GM12878 (cell line): Measurements from ENCODE around the gene YRDC. TPM values are rescaled to one million over a fixed set of nuclear protein-coding genes. Genes with fewer than 3 reads are reported as not detected.

Experiments
- ATAC-seq: fragments of 200-7000 bp; cut with Tn5 transposase; 3 replicates; pipeline ENCODE4 v1.9.1; 2020; ENCODE audit warnings: mild to moderate bottlenecking, moderate library complexity
- BruUV-seq: library from RNA; stranded (reverse); fragments of 400-500 nt; replicated peaks from 2 replicates; lab custom pipeline; 2021; lab: Mats Ljungman, UMichigan
- CTCF ChIA-PET: fragments of 300-600 bp; sonication (Branson Sonifier 250); formaldehyde crosslinking; extraction: SDS; loops from one replicate; lab custom pipeline; 2021; ENCODE audit warnings: inconsistent platforms; lab: Yijun Ruan, JAX
- POLR2A ChIA-PET: fragments of 350-600 bp; formaldehyde crosslinking; extraction: SDS; loops from one replicate; lab custom pipeline; 2021; ENCODE audit warnings: inconsistent platforms; lab: Charles Lee
- RAD21 ChIA-PET: fragments of 300-600 bp; sonication (Branson Sonifier 250); formaldehyde crosslinking; loops from one replicate; lab custom pipeline; 2023; ENCODE audit warnings: antibody characterized with exemption; ENCODE audit not compliant: unreplicated experiment; lab: Charles Lee
- SMC1A ChIA-PET: fragments of 300-600 bp; sonication (Branson Sonifier 250); formaldehyde crosslinking; loops from one replicate; lab custom pipeline; 2023; ENCODE audit not compliant: unreplicated experiment, uncharacterized antibody; lab: Charles Lee
- DNase-seq: peaks from one replicate; pipeline ENCODE4 v3.0.0-alpha.2; 2011; ENCODE audit warnings: low read depth, low spot score
- FAIRE-seq: peaks from 3 replicates; lab custom pipeline; 2011; peaks lifted over from hg19 to GRCh38; lab: Jason Lieb, UNC
- H2AFZ ChIP-seq: 2 replicates; pipeline ENCODE4 v1.6.0; 2011; ENCODE audit warnings: low read depth, low read length, control low read depth; ENCODE audit not compliant: control insufficient read depth
- H3K27ac ChIP-seq: 2 replicates; pipeline ENCODE4 v1.5.1; 2011; ENCODE audit warnings: control low read depth; ENCODE audit not compliant: control insufficient read depth, insufficient read depth
- H3K27me3 ChIP-seq, 2 experiments: replicated peaks in 1 of 2; 2 replicates each; pipeline versions ENCODE4 v1.6.0 to v1.6.1; 2011; ENCODE audit warnings: low read length in 1 of 2; ENCODE audit not compliant: control insufficient read depth in 2 of 2, insufficient read depth in 2 of 2
- H3K36me3 ChIP-seq, 2 experiments: 2 replicates each; pipeline ENCODE4 v1.5.1; 2011; ENCODE audit warnings: low read length in 1 of 2; ENCODE audit not compliant: control insufficient read depth in 2 of 2, insufficient read depth in 2 of 2
- H3K4me1 ChIP-seq: 2 replicates; pipeline ENCODE4 v1.6.1; 2011; ENCODE audit warnings: mild to moderate bottlenecking, low read length, moderate library complexity, mixed read lengths; ENCODE audit not compliant: control insufficient read depth, insufficient read depth
- H3K4me2 ChIP-seq: 2 replicates; pipeline ENCODE4 v1.6.0; 2011; ENCODE audit warnings: control low read depth; ENCODE audit not compliant: control insufficient read depth, insufficient read depth
- H3K4me3 ChIP-seq: fragments of 200-600 bp; sonication (generic); 2 replicates; pipeline ENCODE4 v1.5.1; 2016
- H3K79me2 ChIP-seq: 2 replicates; pipeline ENCODE4 v1.6.0; 2011; ENCODE audit warnings: low read length; ENCODE audit not compliant: control insufficient read depth, insufficient read depth
- H3K9ac ChIP-seq: 2 replicates; pipeline ENCODE4 v1.8.0; 2011; ENCODE audit warnings: low read length, control low read depth, mixed read lengths; ENCODE audit not compliant: control insufficient read depth, insufficient read depth
- H3K9me3 ChIP-seq: replicated peaks from 3 replicates; pipeline ENCODE4 v1.5.1; 2011; ENCODE audit warnings: mild to moderate bottlenecking, low read length; ENCODE audit not compliant: control insufficient read depth, insufficient read depth
- H4K20me1 ChIP-seq: 2 replicates; pipeline ENCODE4 v1.6.0; 2011; ENCODE audit not compliant: control insufficient read depth, insufficient read depth
- CREB1 ChIP-seq: IDR thresholded peaks from 2 replicates; pipeline ENCODE4 v1.6.1; 2012; ENCODE audit warnings: low read depth, mild to moderate bottlenecking, inconsistent platforms
- EGR1 ChIP-seq, 2 experiments: IDR thresholded peaks; 1 replicate in 1 of 2; 2 replicates in 1 of 2; pipeline ENCODE4 v1.6.1; 2011 to 2012; ENCODE audit warnings: low read depth in 2 of 2, low read length in 2 of 2, borderline replicate concordance in 1 of 2, mild to moderate bottlenecking in 1 of 2, moderate library complexity in 1 of 2
- ZNF592 ChIP-seq: fragments of 450-650 bp; IDR thresholded peaks from 2 replicates; pipeline ENCODE4 v1.6.1; 2017; ENCODE audit warnings: mild to moderate bottlenecking, moderate library complexity
- ZZZ3 ChIP-seq: IDR thresholded peaks from 2 replicates; pipeline ENCODE4 v1.6.1; 2011; ENCODE audit warnings: low read depth; ENCODE audit not compliant: control insufficient read depth, insufficient read length
- WGBS: methylation state at CpG from one replicate; pipeline ENCODE4 v1.1.6; 2016; ENCODE audit warnings: low lambda C conversion rate; ENCODE audit not compliant: insufficient replicate concordance, insufficient coverage; ENCODE audit errors: missing lambda C conversion rate; 5-methylcytosine and 5-hydroxymethylcytosine counted together
- in situ Hi-C: fragments of 300-500 bp; cut with MboI; formaldehyde crosslinking; loops from 9 replicates; pipeline ENCODE4 v1.14.3; 2018; ENCODE audit warnings: mixed read lengths
- intact Hi-C: fragments of 100-400 bp; cut with micrococcal nuclease; formaldehyde crosslinking; loops from one replicate; pipeline ENCODE4 v1.14.2; 2022; ENCODE audit not compliant: unreplicated experiment
- polyA plus RNA-seq, 11 experiments: library from polyadenylated mRNA; depleted of rRNA in 4 of 11; unstranded in 6 of 11; stranded (reverse) in 5 of 11; fragments of >200 nt; fragmentation: Nextera tagmentation in 4 of 11; fragmentation: Illumina TruSeq in 1 of 11; extraction: Ambion mirVana in 4 of 11; extraction: Trizol in 1 of 11; gene quantifications; 1 replicate in 1 of 11; 2 replicates in 10 of 11; pipeline versions ENCODE4 v1.2.1 to v1.2.3, GENCODE V29; 2011 to 2016; ENCODE audit warnings: inconsistent platforms in 2 of 11, missing spikeins in 2 of 11, low read depth in 1 of 11
- total RNA-seq, 4 experiments: library from RNA; depleted of rRNA in 3 of 4; stranded (reverse); fragments of >200 nt in 3 of 4; fragmentation: Illumina TruSeq in 1 of 4; extraction: Trizol in 1 of 4; gene quantifications; 2 replicates each; pipeline versions ENCODE4 v1.2.1 to v1.2.3, GENCODE V29; 2013 to 2021

Gene YRDC
- total and polyA plus RNA-seq, 10 of the 15 experiments (the other 5 are each of a cell fraction or from before 2014, with no cell fraction given): 2.9 to 36.2 (median 19.3) TPM

- Histone ChIP-seq H3K4me2 (no peak overlapping the region), H3K9ac (no peak overlapping the region), H3K79me2 (no peaks in the 10 kb centered on the region), H3K4me3 (no peak overlapping the region), H3K27me3 (peaks cover 5 to 11% of the 10 kb centered on the region in 2 experiments; a peak in 3 of 4 replicates), H3K36me3 (no peaks in the 10 kb centered on the region), H3K4me1 (no peaks in the 10 kb centered on the region), H3K27ac (no peak overlapping the region), H3K9me3 (no peaks in the 10 kb centered on the region; the same call in 2 of the 3 replicates), H2AFZ (no peak overlapping the region), H4K20me1 (no peaks in the 10 kb centered on the region)
- FAIRE-seq (no peak), ATAC-seq (no peak), DNase-seq (no peak)
- POLR2A ChIA-PET: no interaction called here
- RAD21 ChIA-PET: no interaction called here
- no peak for TF ChIP-seq EGR1 (IDR thresholded peaks at IDR 0.05; ENCODE audit: borderline replicate concordance in 1 of 2, low read depth in 2 of 2, low read length in 2 of 2)
- no peak for TF ChIP-seq ZNF592
- TF ChIP-seq CREB1: no peak
- no peak for TF ChIP-seq ZZZ3
- no TSS peak for BruUV-seq
- CTCF ChIA-PET: no interaction called here
- intact Hi-C loops: no loop called here
- in situ Hi-C loops: no loop called here
- WGBS: 67% methylated on average over 66 of the region's 68 CpGs
- SMC1A ChIA-PET: no interaction called here
These were observed 46.5 kb downstream of the YRDC start for GRCh38 chr1:37761416-37762095.
